ENCODE measurements around the gene PARP11.

PARP11 gene

GRCh38 chr12:3902921-3903320 is 29.7 kb upstream of the PARP11 start:
- TF ChIP-seq TAF1 (IDR thresholded peaks at IDR 0.05; ENCODE audit: borderline replicate concordance, insufficient read depth, low read length), result no peak
- no peak for TF ChIP-seq SIN3A (IDR thresholded peaks at IDR 0.05; ENCODE audit: borderline replicate concordance, insufficient read depth, low read length)
- no peak for TF ChIP-seq POLR2AphosphoS5 (IDR thresholded peaks at IDR 0.05; ENCODE audit: low read depth, low read length)
- no peak for TF ChIP-seq REST (IDR thresholded peaks at IDR 0.05; ENCODE audit: insufficient read depth in 1 of 2, low read depth in 2 of 2, low read length in 2 of 2)
- TF ChIP-seq FOXP2 (optimal IDR thresholded peaks at IDR 0.05; ENCODE audit: borderline replicate concordance, extremely low read depth, extremely low read length, insufficient read depth), result no peak

DNA sequence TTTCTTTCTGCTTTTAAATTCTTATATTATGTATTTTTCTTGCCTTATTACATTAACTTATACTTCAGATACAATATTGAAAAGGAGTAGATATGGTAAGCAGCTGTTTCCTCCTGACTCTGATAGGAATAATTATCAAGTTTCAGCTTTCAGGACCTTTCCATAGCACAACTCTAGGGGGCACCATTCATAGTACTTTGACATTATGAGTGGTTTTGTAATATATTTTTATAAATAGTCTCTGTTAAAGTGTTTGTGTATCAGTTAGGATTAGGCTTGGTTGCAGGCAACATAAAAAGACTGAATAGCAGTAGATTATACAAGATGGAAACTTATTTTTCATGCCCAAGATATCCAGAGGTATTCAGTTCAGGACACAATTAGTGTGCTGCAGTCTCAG is 27.9 kb upstream of the PARP11 start:
- TF ChIP-seq POLR2AphosphoS5 (IDR thresholded peaks at IDR 0.05; ENCODE audit: low read depth, low read length) (no peak), REST (IDR thresholded peaks at IDR 0.05; ENCODE audit: insufficient read depth in 1 of 2, low read depth in 2 of 2, low read length in 2 of 2) (no peak), TAF1 (IDR thresholded peaks at IDR 0.05; ENCODE audit: borderline replicate concordance, insufficient read depth, low read length) (no peak), FOXP2 (optimal IDR thresholded peaks at IDR 0.05; ENCODE audit: borderline replicate concordance, extremely low read depth, extremely low read length, insufficient read depth) (no peak), SIN3A (IDR thresholded peaks at IDR 0.05; ENCODE audit: borderline replicate concordance, insufficient read depth, low read length) (no peak)

DNA sequence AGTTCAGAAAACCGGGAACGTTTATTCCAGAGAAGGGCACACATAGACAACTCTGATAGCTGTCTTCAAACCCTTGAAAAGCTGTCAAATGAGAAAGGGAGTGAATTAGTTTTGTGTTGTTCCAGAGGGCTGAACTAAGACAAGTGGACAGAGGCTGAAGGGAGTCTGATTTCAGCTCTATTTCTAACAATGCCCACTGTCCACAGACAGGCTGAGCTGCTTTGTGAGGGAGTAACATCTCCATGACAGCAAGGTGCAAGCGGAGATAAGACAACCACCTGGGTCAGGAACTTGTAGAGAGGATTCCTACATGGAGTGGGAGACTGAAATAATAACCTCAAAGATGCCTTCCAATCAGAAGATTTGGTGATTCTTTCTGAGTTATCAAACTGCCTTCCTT is 25.6 kb upstream of the PARP11 start:
- TF ChIP-seq TAF1 (IDR thresholded peaks at IDR 0.05; ENCODE audit: borderline replicate concordance, insufficient read depth, low read length), result no peak
- no peak for TF ChIP-seq REST (IDR thresholded peaks at IDR 0.05; ENCODE audit: insufficient read depth in 1 of 2, low read depth in 2 of 2, low read length in 2 of 2)
- no peak for TF ChIP-seq FOXP2 (optimal IDR thresholded peaks at IDR 0.05; ENCODE audit: borderline replicate concordance, extremely low read depth, extremely low read length, insufficient read depth)
- no peak for TF ChIP-seq POLR2AphosphoS5 (IDR thresholded peaks at IDR 0.05; ENCODE audit: low read depth, low read length)

- TF ChIP-seq FOXP2 (optimal IDR thresholded peaks at IDR 0.05; ENCODE audit: borderline replicate concordance, extremely low read depth, extremely low read length, insufficient read depth) (no peak), REST (IDR thresholded peaks at IDR 0.05; ENCODE audit: insufficient read depth in 1 of 2, low read depth in 2 of 2, low read length in 2 of 2) (no peak), POLR2AphosphoS5 (IDR thresholded peaks at IDR 0.05; ENCODE audit: low read depth, low read length) (no peak), SIN3A (IDR thresholded peaks at IDR 0.05; ENCODE audit: borderline replicate concordance, insufficient read depth, low read length) (no peak), TAF1 (IDR thresholded peaks at IDR 0.05; ENCODE audit: borderline replicate concordance, insufficient read depth, low read length) (no peak)
Observed at GRCh38 chr12:3897371-3897971, 24.3 kb upstream of the PARP11 start.
